ENCODE results near the gene TAS1R1. TPM values are rescaled to one million over a fixed set of nuclear protein-coding genes. Genes with fewer than 3 reads are reported as not detected.

Gene TAS1R1
- total and polyA plus RNA-seq, 10 of the 15 experiments (the other 5 are each of a cell fraction or from before 2014, with no cell fraction given) = 0.03 to 0.06 (median 0.04) TPM; not detected in 7

- no peak for TF ChIP-seq ATF2 (IDR thresholded peaks at IDR 0.05; ENCODE audit: low read length)
These were observed 23.1 kb upstream of the TAS1R1 start (continued) for GRCh38 chr1:6531996-6532395.

- FAIRE-seq = no peak
- no peak overlapping the region for H3K9ac ChIP-seq (ENCODE audit: control insufficient read depth, insufficient read depth, low read length)
These were observed 20.8 kb upstream of the TAS1R1 start for GRCh38 chr1:6534248-6534822.

More at GRCh38 chr1:6534248-6534822, 20.8 kb upstream of the TAS1R1 start:
- RAD21 ChIA-PET (ENCODE audit: unreplicated experiment) = no interaction called here
- SMC1A ChIA-PET (ENCODE audit: uncharacterized antibody, unreplicated experiment) = no interaction called here
- Histone ChIP-seq H3K36me3 (ENCODE audit: control insufficient read depth in 2 of 2, insufficient read depth in 2 of 2, low read length in 1 of 2) (peaks cover 14 to 16% of the 10 kb centered on the region in 2 experiments), H3K27me3 (replicated peaks in 1 of 2; ENCODE audit: control insufficient read depth in 2 of 2, insufficient read depth in 2 of 2, low read length in 1 of 2) (no peaks in the 10 kb centered on the region), H3K4me1 (ENCODE audit: control insufficient read depth, insufficient read depth, low read length) (no peaks in the 10 kb centered on the region), H2AFZ (ENCODE audit: control insufficient read depth, low read depth, low read length) (no peak overlapping the region), H3K79me2 (ENCODE audit: control insufficient read depth, insufficient read depth, low read length) (no peaks in the 10 kb centered on the region), H3K9me3 (replicated peaks; ENCODE audit: control insufficient read depth, insufficient read depth, low read length) (no peaks in the 10 kb centered on the region), H3K4me2 (ENCODE audit: control insufficient read depth, insufficient read depth) (no peak overlapping the region), H3K4me3 (no peak overlapping the region), H3K27ac (ENCODE audit: control insufficient read depth, insufficient read depth) (no peak overlapping the region), H4K20me1 (ENCODE audit: control insufficient read depth, insufficient read depth) (no peaks in the 10 kb centered on the region)
- intact Hi-C loops (cut with micrococcal nuclease; ENCODE audit: unreplicated experiment) = no loop called here
- POLR2A ChIA-PET = no interaction called here
- no peak for TF ChIP-seq SMAD5 (IDR thresholded peaks at IDR 0.05; ENCODE audit: low read depth)
- no peak for TF ChIP-seq IRF3 (IDR thresholded peaks at IDR 0.05)
- no TSS peak for BruUV-seq (replicated peaks)
- DNase-seq (ENCODE audit: low read depth, low spot score) (no peak), ATAC-seq (no peak)
- in situ Hi-C loops (cut with MboI) = no loop called here
- CTCF ChIA-PET = interaction anchor here (2.0 kb wide), 1 partner anchor 11 kb away, joined by 6 read pairs; no protein-coding TSS in a partner anchor
- over 99% methylated on average over 8 of the region's 8 CpGs for WGBS (ENCODE audit: insufficient coverage, insufficient replicate concordance, low lambda C conversion rate, missing lambda C conversion rate)

Measured in GM12878 (cell line).